Testis (tissue), 2 donors: ENCODE data around the gene NR2E3.
"Not testable (repeated sequence)": the region's sequence is repeated elsewhere in the genome, so short reads cannot be mapped to it uniquely, and the experiment has no call there.

Experiments used
- POLR2A ChIP-seq: fragments of 450-650 bp; IDR thresholded peaks from one replicate; pipeline ENCODE4 v1.6.1; 2017; ENCODE audit warnings: antibody characterized with exemption, mild to moderate bottlenecking, moderate library complexity
- TF ChIP-seq, protein P1 (sequence below), 3 experiments: fragments of 450-650 bp in 2 of 3; fragments of 200-600 bp in 1 of 3; sonication (generic) in 1 of 3; IDR thresholded peaks; one replicate each; pipeline ENCODE4 v1.5.1; 2016 to 2019; ENCODE audit warnings: antibody characterized with exemption in 3 of 3, mild to moderate bottlenecking in 2 of 3, moderate library complexity in 1 of 3

GRCh38 chr15:71858232-71858631, 47.9 kb downstream of the NR2E3 start:
- TF ChIP-seq, protein P1, sequence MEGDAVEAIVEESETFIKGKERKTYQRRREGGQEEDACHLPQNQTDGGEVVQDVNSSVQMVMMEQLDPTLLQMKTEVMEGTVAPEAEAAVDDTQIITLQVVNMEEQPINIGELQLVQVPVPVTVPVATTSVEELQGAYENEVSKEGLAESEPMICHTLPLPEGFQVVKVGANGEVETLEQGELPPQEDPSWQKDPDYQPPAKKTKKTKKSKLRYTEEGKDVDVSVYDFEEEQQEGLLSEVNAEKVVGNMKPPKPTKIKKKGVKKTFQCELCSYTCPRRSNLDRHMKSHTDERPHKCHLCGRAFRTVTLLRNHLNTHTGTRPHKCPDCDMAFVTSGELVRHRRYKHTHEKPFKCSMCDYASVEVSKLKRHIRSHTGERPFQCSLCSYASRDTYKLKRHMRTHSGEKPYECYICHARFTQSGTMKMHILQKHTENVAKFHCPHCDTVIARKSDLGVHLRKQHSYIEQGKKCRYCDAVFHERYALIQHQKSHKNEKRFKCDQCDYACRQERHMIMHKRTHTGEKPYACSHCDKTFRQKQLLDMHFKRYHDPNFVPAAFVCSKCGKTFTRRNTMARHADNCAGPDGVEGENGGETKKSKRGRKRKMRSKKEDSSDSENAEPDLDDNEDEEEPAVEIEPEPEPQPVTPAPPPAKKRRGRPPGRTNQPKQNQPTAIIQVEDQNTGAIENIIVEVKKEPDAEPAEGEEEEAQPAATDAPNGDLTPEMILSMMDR (IDR thresholded peaks at IDR 0.05): not testable (repeated sequence)
- TF ChIP-seq POLR2A: not testable (repeated sequence)
